GM19438 (cell line): ENCODE measurements around the gene TM9SF4.

Experiments used
- ATAC-seq: cut with Tn5 transposase; IDR thresholded peaks from one replicate; pipeline ENCODE4 v1.9.1; 2021; ENCODE audit warnings: low read depth; ENCODE audit not compliant: unreplicated experiment

The TM9SF4 gene

GRCh38 chr20:32126919-32127318, 17.4 kb downstream of the TM9SF4 start:
- ATAC-seq: no peak

- no peak for ATAC-seq
Measured at GRCh38 chr20:32127347-32127746, 17.8 kb downstream of the TM9SF4 start.

DNA sequence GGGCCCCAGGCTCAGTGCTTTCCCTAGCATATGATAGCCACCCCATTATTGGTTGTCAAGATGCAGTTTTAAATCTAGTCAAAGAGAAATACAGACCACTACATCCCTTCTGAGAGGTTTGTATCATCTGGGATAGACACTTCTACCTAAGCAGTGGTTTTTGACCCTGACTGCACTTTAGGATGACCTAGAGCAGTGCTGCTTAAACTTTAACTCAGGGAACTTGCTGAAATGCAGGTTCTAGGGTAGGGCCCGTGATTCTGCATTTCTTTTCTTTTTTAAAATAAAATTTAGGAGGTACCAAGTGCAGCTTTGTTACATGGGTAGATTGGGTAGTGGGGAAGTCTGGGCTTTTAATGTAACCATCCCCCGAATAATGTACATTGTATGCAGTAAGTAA, 18.7 kb downstream of the TM9SF4 start:
- no peak for ATAC-seq

DNA sequence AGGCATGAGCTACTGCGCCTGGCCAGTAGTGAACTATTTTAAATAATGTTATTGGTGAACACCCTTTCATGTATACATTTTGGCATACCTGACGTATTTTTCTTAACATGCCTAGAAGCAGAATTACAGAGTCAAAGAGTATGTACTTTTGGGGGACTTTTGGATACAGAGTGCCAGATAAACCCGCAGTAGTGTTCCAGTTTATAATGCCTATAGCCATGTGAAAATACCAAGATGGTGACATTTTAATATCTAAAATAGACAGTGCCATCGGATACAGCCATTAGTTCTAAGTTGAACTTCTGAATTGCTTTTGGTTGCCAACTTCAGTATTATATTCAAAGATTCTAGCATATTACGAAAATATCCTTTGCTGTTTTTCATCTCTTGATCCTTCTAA, 20.3 kb downstream of the TM9SF4 start:
- ATAC-seq: no peak

DNA sequence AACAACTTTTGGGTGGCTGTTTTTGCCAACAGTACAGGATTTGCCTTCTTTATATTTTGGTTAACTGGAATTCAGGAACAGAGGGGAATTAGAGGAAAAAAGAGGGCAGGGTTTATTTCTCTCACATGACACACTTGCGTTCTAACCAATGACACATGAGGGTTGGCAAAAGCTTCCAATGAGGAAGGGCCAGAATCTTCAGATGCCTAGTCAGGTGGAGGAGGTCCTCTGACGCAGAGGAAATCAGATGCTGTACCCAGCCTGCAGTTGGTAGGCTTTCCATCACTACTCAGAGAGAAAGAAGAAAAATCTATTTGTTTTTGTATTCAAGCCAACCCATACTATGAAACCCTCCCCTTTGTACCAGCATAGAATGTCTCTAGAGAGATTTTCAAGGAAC, 20.8 kb downstream of the TM9SF4 start:
- ATAC-seq: no peak

GRCh38 chr20:32130965-32131364, 21.5 kb downstream of the TM9SF4 start:
- ATAC-seq: no peak

GRCh38 chr20:32132911-32133549, 23.5 kb downstream of the TM9SF4 start:
- peak; percentile 78 for ATAC-seq

- no peak for ATAC-seq
Measured at GRCh38 chr20:32134026-32134425, 24.5 kb downstream of the TM9SF4 start.

- ATAC-seq: no peak
Measured at GRCh38 chr20:32135983-32136515, 26.5 kb downstream of the TM9SF4 start.

DNA sequence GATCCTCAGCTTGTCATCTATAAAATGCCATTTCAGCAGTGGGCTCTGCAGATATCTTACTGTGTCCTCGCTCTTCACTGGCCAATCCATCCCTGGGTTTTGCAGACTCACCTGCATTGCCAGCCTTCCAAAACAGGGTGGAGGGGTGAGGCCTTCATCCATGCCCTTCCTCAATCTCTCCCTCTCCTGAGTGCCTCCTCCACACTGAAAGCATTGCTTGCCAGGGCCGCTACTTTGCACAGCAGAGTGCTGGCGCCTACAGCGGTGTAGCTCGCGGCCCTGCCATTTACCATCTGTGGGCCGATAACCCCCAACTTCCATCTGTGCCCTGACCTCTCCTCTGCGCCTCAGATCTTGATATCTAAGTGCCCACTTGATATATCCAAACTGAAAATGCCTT, 29.4 kb downstream of the TM9SF4 start:
- ATAC-seq: no peak

DNA sequence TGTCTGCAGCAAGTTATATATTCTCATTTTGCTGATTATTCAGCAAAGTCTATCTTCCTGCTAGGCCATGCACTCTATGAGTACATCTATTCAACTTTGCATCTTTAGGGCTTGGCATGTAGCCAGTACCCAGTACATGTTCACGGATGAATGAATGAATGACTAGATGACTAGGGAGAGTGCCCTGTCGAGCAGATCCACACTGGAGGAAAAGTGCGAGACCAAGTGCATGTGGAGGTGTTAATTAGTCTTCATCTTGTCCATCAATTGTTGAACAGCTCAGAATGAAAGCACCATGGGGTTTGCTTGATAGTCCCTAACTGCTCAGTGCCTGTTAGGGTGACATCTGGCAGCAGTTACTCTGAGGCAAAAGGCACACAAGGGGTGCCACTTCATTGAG, 30.4 kb downstream of the TM9SF4 start:
- ATAC-seq: no peak

GRCh38 chr20:32140603-32141002, 31.1 kb downstream of the TM9SF4 start:
- ATAC-seq: no peak

GRCh38 chr20:32141465-32141980, 32.0 kb downstream of the TM9SF4 start:
- ATAC-seq: no peak

DNA sequence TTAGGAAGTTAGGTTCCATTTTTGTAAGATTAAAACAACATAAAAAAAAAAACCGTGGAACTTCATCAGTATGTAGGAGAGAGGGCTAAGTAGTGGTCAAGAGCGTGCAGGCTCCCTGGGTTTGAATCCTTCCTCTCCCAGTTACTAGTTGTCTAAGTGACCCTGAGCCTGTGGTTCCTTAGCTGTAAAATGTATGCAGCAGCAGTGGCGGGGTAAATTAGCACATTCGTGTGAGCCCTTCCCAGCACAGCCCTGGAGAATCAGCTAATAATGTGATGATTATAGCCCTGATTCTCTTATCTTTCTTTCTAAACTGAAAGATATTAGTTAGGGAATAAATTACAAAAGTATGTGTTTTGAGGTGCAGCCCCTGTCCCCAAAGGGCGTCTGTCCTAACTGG, 32.6 kb downstream of the TM9SF4 start:
- ATAC-seq: no peak

DNA sequence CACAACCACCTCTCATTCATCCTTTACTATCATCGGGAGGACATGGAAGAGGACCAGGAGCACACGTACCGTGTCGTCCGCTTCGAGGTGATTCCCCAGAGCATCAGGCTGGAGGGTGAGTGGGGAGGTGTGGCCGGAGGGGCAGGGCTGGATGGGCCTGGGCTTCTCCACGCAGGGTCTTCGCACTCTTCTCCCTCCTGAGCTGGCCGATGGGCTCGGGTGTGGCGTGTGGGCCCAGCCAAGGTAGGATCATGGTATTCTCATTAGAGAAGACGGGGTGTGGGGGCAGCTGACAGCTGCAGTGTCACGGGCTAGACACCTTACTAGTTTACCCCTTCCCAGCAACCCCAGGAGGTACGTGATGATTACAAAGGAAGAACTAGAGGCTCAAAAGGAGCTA, 33.5 kb downstream of the TM9SF4 start:
- ATAC-seq: no peak

- ATAC-seq: no peak
Measured at GRCh38 chr20:32144898-32145662, 35.6 kb downstream of the TM9SF4 start.

DNA sequence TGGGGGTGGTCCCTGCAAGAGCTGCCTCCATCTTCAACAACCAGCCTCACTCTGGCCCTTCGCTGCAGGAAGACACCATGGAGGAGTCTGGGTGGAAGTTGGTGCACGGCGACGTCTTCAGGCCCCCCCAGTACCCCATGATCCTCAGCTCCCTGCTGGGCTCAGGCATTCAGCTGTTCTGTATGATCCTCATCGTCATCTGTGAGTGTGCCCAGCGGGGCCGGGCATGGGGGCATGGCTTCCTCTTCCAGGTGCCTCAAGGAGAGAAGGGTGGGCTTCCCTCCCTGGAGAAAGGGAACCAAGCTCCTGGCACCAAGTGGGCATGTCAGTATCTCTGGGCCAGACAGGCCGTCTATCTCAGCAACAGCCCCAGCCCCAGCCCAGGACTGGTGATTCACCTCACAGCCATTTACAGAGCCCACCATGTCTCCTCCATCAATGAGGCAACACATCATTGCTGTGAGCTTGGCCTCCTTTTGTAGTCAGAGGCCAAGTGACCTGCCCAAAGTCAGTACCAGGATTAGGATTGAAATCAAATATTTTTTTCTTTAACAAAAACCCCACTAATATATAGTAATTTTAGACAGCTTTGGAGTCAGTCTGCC, 40.2 kb downstream of the TM9SF4 start:
- no peak for ATAC-seq

- no peak for ATAC-seq
Measured at GRCh38 chr20:32150291-32150848, 40.9 kb downstream of the TM9SF4 start.

GRCh38 chr20:32152421-32153155, 43.1 kb downstream of the TM9SF4 start:
- no peak for ATAC-seq

DNA sequence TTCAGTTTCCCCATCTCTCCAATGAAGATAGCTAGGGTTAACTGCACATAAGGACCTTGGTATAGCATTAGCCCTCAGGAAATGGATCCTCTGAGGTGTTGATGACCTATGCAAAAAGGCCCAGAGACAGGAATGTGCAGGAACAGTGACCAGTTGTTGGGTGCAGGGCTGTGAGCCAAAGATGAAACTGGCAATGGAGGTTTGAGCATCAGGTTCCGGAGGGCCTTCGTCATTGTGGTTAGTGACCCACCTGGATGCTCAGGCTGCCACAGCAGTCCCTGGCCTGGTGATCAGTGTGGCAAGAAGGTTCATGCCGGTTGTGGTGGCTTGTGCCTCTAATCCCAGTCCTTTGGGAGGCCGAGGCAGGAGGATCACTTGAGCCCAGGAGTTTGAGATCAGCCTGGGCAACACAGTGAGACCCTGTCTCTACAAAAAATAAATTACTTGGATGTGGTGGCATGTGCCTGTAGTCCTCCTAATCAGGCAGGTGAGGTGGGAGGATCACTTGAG, 43.7 kb downstream of the TM9SF4 start:
- no peak for ATAC-seq
